HG02943 (cell line): ENCODE measurements around the gene UBE2J2.

Experiments used
- ATAC-seq: cut with Tn5 transposase; IDR thresholded peaks from one replicate; pipeline ENCODE4 v1.9.1; 2021; ENCODE audit warnings: mild to moderate bottlenecking, low read depth, moderate library complexity; ENCODE audit not compliant: unreplicated experiment

The UBE2J2 gene

GRCh38 chr1:1310109-1310385 lies 36.4 kb upstream of the UBE2J2 start:
- ATAC-seq: no peak

- no peak for ATAC-seq
Observed at GRCh38 chr1:1309251-1310108, 35.8 kb upstream of the UBE2J2 start.

- ATAC-seq: peak; percentile 5
Observed at GRCh38 chr1:1308756-1309250, 35.1 kb upstream of the UBE2J2 start.

GRCh38 chr1:1307923-1308755 lies 34.5 kb upstream of the UBE2J2 start, which contains the start of the genes ACAP3 and PUSL1:
Gene ACAP3 (minus strand): TSS chr1:1307930. CDS start chr1:1307815, 115 bp downstream.
Gene PUSL1 (plus strand): TSS chr1:1308597. CDS start chr1:1308644, 47 bp downstream.
- peak; percentile 41 for ATAC-seq

GRCh38 chr1:1307261-1307922 lies 33.7 kb upstream of the UBE2J2 start:
- peak; percentile 1 for ATAC-seq

GRCh38 chr1:1306661-1307260 lies 33.1 kb upstream of the UBE2J2 start:
- ATAC-seq: no peak

GRCh38 chr1:1306070-1306660 lies 32.5 kb upstream of the UBE2J2 start:
- no peak for ATAC-seq

GRCh38 chr1:1305300-1306069 lies 31.8 kb upstream of the UBE2J2 start:
- no peak for ATAC-seq

- ATAC-seq: no peak
Observed at GRCh38 chr1:1304331-1305299, 31.0 kb upstream of the UBE2J2 start.

GRCh38 chr1:1303736-1304135 lies 30.1 kb upstream of the UBE2J2 start:
- no peak for ATAC-seq

- no peak for ATAC-seq
Observed at GRCh38 chr1:1302951-1303509, 29.4 kb upstream of the UBE2J2 start.

- no peak for ATAC-seq
Observed at GRCh38 chr1:1302006-1302430, 28.4 kb upstream of the UBE2J2 start.

- no peak for ATAC-seq
Observed at GRCh38 chr1:1300352-1300739, 26.7 kb upstream of the UBE2J2 start.

- ATAC-seq: no peak
Observed at GRCh38 chr1:1299686-1300351, 26.2 kb upstream of the UBE2J2 start.

GRCh38 chr1:1298861-1299685 lies 25.4 kb upstream of the UBE2J2 start:
- no peak for ATAC-seq

GRCh38 chr1:1297802-1298424 lies 24.3 kb upstream of the UBE2J2 start:
- ATAC-seq: no peak
